K562 (cell line): Measurements from ENCODE around the gene SCFD2. TPM values are rescaled to one million over a fixed set of nuclear protein-coding genes. Genes with fewer than 3 reads are reported as not detected.

Experiments used
- ARID3B ChIP-seq: fragments of 250-450 bp; sonication (Bioruptor Pico); IDR thresholded peaks from 2 replicates; pipeline ENCODE4 v1.4.0; 2020; ENCODE audit warnings: borderline replicate concordance
- CAMTA2 ChIP-seq: fragments of 250-450 bp; sonication (Bioruptor Pico); conservative IDR thresholded peaks from 2 replicates; pipeline ENCODE4 v1.5.1; 2022
- CBFA2T2 ChIP-seq: fragments of 450-650 bp; conservative IDR thresholded peaks from 2 replicates; pipeline ENCODE4 v1.6.1; 2017; ENCODE audit warnings: mild to moderate bottlenecking
- EHMT2 ChIP-seq: fragments of 450-650 bp; IDR thresholded peaks from 2 replicates; pipeline ENCODE4 v1.6.1; 2018; ENCODE audit warnings: antibody characterized with exemption
- ILF3 ChIP-seq: fragments of 450-650 bp; IDR thresholded peaks from 2 replicates; pipeline ENCODE4 v1.6.1; 2018; ENCODE audit warnings: antibody characterized with exemption, mild to moderate bottlenecking, moderate library complexity, borderline replicate concordance
- MXD1 ChIP-seq: fragments of 250-450 bp; sonication (Bioruptor Pico); IDR thresholded peaks from 2 replicates; pipeline ENCODE4 v1.8.0; 2021; ENCODE audit warnings: borderline replicate concordance, mild to moderate bottlenecking, moderate library complexity; ENCODE audit not compliant: poor library complexity, severe bottlenecking
- MYNN ChIP-seq, 2 experiments: sonication (generic); formaldehyde crosslinking in 1 of 2; IDR thresholded peaks; 2 replicates each; pipeline versions ENCODE4 v1.5.0 to v1.6.1; 2016 to 2020; ENCODE audit warnings: antibody characterized with exemption in 1 of 2, missing genetic modification reagents in 1 of 2
- POLR2G ChIP-seq: fragments of 200-400 bp; formaldehyde crosslinking; IDR thresholded peaks from 2 replicates; pipeline ENCODE4 v1.6.1; 2017; ENCODE audit warnings: low read depth, mild to moderate bottlenecking, antibody characterized with exemption, low read length, moderate library complexity
- PRPF4 ChIP-seq: fragments of 200-400 bp; formaldehyde crosslinking; IDR thresholded peaks from one replicate; pipeline ENCODE4 v1.6.1; 2017; ENCODE audit warnings: low read length, low read depth, mild to moderate bottlenecking; ENCODE audit not compliant: insufficient read depth, poor library complexity, severe bottlenecking
- RBBP5 ChIP-seq: fragments of 200-600 bp; sonication (generic); IDR thresholded peaks from 2 replicates; pipeline ENCODE4 v1.6.1; 2012; ENCODE audit warnings: borderline replicate concordance, mild to moderate bottlenecking, low read length, control low read depth, inconsistent platforms; ENCODE audit not compliant: insufficient read depth, poor library complexity, severe bottlenecking
- RFX7 ChIP-seq: fragments of 250-450 bp; sonication (Bioruptor Pico); IDR thresholded peaks from 2 replicates; pipeline ENCODE4 v1.5.1; 2021; ENCODE audit warnings: mild to moderate bottlenecking
- SP2 ChIP-seq: IDR thresholded peaks from 2 replicates; pipeline ENCODE4 v1.6.1; 2011; ENCODE audit warnings: mild to moderate bottlenecking, low read depth, low read length, moderate library complexity; ENCODE audit not compliant: poor library complexity, severe bottlenecking; ENCODE audit errors: extremely low read depth
- TAF9B ChIP-seq: fragments of 450-650 bp; IDR thresholded peaks from 2 replicates; pipeline ENCODE4 v1.6.1; 2018; ENCODE audit warnings: mild to moderate bottlenecking; ENCODE audit not compliant: partially characterized antibody
- TBL1XR1 ChIP-seq, 2 experiments: IDR thresholded peaks; 2 replicates each; pipeline ENCODE4 v1.6.1; 2012; ENCODE audit warnings: improper control_type of control experiment in 2 of 2, low read length in 2 of 2, mild to moderate bottlenecking in 1 of 2
- WHSC1 ChIP-seq: IDR thresholded peaks from one replicate; pipeline ENCODE4 v1.6.1; 2012; ENCODE audit warnings: low read length, control low read depth, inconsistent platforms
- ZEB2 ChIP-seq: fragments of 450-650 bp; IDR thresholded peaks from 2 replicates; pipeline ENCODE4 v1.6.1; 2016
- ZFP36 ChIP-seq: fragments of 150-350 bp; IDR thresholded peaks from 2 replicates; pipeline ENCODE4 v1.6.1; 2018; ENCODE audit warnings: low read length, low read depth; ENCODE audit not compliant: partially characterized antibody
- ZNF143 ChIP-seq: sonication (generic); formaldehyde crosslinking; IDR thresholded peaks from 2 replicates; pipeline ENCODE4 v1.9.0; 2022; ENCODE audit warnings: mild to moderate bottlenecking, missing genetic modification reagents
- ZNF316 ChIP-seq: fragments of 450-650 bp; IDR thresholded peaks from 2 replicates; pipeline ENCODE4 v1.6.1; 2016
- polyA plus RNA-seq, 8 experiments: library from polyadenylated mRNA; depleted of rRNA in 4 of 8; stranded (reverse) in 5 of 8; unstranded in 3 of 8; fragments of >200 nt; fragmentation: Nextera tagmentation in 2 of 8; fragmentation: Illumina TruSeq in 1 of 8; extraction: Ambion mirVana in 2 of 8; extraction: Trizol in 1 of 8; gene quantifications; 2 replicates each; pipeline versions ENCODE4 v1.2.1 to v1.2.3, GENCODE V29; 2011 to 2014; ENCODE audit warnings: inconsistent platforms in 1 of 8, missing spikeins in 1 of 8
- total RNA-seq, 7 experiments: library from RNA; depleted of rRNA in 6 of 7; stranded (reverse); fragments of >200 nt in 6 of 7; fragmentation: Illumina TruSeq in 2 of 7; extraction: Trizol in 2 of 7; gene quantifications; 2 replicates each; pipeline versions ENCODE4 v1.2.1 to v1.2.3, GENCODE V29; 2011 to 2021; ENCODE audit warnings: low replicate concordance in 1 of 7
- TF ChIP-seq, protein P1 (sequence below): sonication (generic); formaldehyde crosslinking; IDR thresholded peaks from 2 replicates; pipeline ENCODE4 v1.8.0; 2022; ENCODE audit warnings: missing genetic modification reagents, mild to moderate bottlenecking, borderline replicate concordance
- TF ChIP-seq, protein P2 (sequence below): fragments of 250-450 bp; sonication (Bioruptor Pico); IDR thresholded peaks from 2 replicates; pipeline ENCODE4 v1.4.0; 2020; ENCODE audit warnings: mild to moderate bottlenecking, moderate library complexity, borderline replicate concordance

Gene SCFD2
- total and polyA plus RNA-seq, 9 of the 15 experiments (the other 6 are each of a cell fraction or from before 2014, with no cell fraction given): 5.7 to 30.3 (median 22.8) TPM

- TF ChIP-seq ZNF143 (CRISPR knock-in tag): no peak
- TF ChIP-seq RBBP5: no peak
- TF ChIP-seq ARID3B (CRISPR knock-in tag): no peak
- TF ChIP-seq WHSC1: no peak
- TF ChIP-seq CAMTA2: no peak
- 0 out of 4 replicates have a peak, but pooled peaks of 1 of the 2 experiments have one; percentile 30 for TF ChIP-seq TBL1XR1 (IDR thresholded peaks at IDR 0.05; ENCODE audit: low read length in 2 of 2)
- TF ChIP-seq, protein P1, sequence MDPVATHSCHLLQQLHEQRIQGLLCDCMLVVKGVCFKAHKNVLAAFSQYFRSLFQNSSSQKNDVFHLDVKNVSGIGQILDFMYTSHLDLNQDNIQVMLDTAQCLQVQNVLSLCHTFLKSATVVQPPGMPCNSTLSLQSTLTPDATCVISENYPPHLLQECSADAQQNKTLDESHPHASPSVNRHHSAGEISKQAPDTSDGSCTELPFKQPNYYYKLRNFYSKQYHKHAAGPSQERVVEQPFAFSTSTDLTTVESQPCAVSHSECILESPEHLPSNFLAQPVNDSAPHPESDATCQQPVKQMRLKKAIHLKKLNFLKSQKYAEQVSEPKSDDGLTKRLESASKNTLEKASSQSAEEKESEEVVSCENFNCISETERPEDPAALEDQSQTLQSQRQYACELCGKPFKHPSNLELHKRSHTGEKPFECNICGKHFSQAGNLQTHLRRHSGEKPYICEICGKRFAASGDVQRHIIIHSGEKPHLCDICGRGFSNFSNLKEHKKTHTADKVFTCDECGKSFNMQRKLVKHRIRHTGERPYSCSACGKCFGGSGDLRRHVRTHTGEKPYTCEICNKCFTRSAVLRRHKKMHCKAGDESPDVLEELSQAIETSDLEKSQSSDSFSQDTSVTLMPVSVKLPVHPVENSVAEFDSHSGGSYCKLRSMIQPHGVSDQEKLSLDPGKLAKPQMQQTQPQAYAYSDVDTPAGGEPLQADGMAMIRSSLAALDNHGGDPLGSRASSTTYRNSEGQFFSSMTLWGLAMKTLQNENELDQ (CRISPR knock-in tag): no peak
- TF ChIP-seq, protein P2, sequence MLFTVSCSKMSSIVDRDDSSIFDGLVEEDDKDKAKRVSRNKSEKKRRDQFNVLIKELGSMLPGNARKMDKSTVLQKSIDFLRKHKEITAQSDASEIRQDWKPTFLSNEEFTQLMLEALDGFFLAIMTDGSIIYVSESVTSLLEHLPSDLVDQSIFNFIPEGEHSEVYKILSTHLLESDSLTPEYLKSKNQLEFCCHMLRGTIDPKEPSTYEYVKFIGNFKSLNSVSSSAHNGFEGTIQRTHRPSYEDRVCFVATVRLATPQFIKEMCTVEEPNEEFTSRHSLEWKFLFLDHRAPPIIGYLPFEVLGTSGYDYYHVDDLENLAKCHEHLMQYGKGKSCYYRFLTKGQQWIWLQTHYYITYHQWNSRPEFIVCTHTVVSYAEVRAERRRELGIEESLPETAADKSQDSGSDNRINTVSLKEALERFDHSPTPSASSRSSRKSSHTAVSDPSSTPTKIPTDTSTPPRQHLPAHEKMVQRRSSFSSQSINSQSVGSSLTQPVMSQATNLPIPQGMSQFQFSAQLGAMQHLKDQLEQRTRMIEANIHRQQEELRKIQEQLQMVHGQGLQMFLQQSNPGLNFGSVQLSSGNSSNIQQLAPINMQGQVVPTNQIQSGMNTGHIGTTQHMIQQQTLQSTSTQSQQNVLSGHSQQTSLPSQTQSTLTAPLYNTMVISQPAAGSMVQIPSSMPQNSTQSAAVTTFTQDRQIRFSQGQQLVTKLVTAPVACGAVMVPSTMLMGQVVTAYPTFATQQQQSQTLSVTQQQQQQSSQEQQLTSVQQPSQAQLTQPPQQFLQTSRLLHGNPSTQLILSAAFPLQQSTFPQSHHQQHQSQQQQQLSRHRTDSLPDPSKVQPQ (CRISPR knock-in tag): no peak
- no peak for TF ChIP-seq MXD1 (CRISPR knock-in tag)
- TF ChIP-seq POLR2G: no peak
- 0 out of 2 replicates have a peak, but pooled peaks have one; percentile 32 for TF ChIP-seq ZEB2
- TF ChIP-seq TAF9B: no peak
- TF ChIP-seq CBFA2T2: peak; percentile 79
- no peak for TF ChIP-seq ZFP36
- TF ChIP-seq SP2: no peak
- no peak for TF ChIP-seq ILF3
- no peak for TF ChIP-seq MYNN (IDR thresholded peaks at IDR 0.05)
- TF ChIP-seq MYNN (CRISPR knock-in tag; IDR thresholded peaks at IDR 0.05): no peak
- TF ChIP-seq RFX7: no peak
- no peak for TF ChIP-seq ZNF316
- no peak for TF ChIP-seq PRPF4
- TF ChIP-seq EHMT2: 0 out of 2 replicates have a peak, but pooled peaks have one; percentile 25
Observed at GRCh38 chr4:53039741-53040458, 326.0 kb downstream of the SCFD2 start (continued).
